GM21529 (cell line): Measurements from ENCODE around the gene F10.

Source experiments
- ATAC-seq: cut with Tn5 transposase; IDR thresholded peaks from one replicate; pipeline ENCODE4 v1.9.1; 2021; ENCODE audit not compliant: unreplicated experiment

F10 gene

GRCh38 chr13:113167575-113167974, 45.0 kb downstream of the F10 start:
- no peak for ATAC-seq

DNA sequence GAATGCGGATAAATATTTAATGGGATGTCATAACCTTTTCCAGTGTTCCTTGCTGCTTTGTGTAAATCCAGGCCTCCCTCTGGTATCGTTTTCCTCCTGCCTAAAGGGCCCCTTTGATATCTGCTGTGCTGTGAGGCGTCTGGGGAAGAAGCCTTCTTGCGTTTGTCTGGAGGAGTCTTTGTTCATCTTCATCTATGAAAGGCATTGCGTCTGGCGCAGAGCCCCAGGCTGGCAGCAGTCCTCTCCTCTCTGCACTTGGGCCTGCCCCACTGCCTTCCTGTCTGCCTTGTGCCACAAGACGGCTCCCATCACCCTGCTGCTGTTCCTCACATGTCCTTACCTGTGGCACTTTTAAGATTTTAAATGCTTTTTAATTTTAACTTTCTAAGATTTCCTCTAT, 45.6 kb downstream of the F10 start:
- ATAC-seq: no peak

GRCh38 chr13:113169277-113170272, 47.0 kb downstream of the F10 start:
- no peak for ATAC-seq

GRCh38 chr13:113170511-113170910, 47.9 kb downstream of the F10 start:
- no peak for ATAC-seq

- ATAC-seq: no peak
Observed at GRCh38 chr13:113171250-113172125, 48.9 kb downstream of the F10 start.

DNA sequence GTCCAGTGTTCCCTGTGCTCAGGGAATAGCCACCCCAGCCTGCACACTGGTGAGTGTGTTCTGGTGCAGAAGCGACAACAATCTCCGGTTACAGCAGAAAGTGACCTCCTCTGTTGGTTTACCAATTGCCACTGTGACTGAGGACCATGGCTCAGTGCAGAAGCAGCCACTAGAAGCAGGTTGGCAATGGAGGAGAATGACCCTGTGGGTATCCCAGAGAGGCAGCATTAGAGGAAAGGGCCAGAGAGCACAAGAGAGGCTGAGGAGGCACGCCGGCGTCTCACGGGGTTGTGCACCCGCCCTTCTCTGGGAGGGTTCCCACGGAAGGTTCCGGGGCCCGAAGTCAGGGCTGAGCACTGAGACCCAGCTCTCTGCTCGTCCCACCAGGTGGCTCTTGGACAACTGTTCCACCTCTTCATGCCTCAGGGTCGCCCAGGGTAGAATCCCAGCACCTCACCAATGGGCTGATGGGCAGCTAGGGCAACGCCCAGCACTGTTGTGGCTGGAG, 49.9 kb downstream of the F10 start:
- ATAC-seq: no peak

GRCh38 chr13:113176280-113176679, 53.7 kb downstream of the F10 start:
- no peak for ATAC-seq

DNA sequence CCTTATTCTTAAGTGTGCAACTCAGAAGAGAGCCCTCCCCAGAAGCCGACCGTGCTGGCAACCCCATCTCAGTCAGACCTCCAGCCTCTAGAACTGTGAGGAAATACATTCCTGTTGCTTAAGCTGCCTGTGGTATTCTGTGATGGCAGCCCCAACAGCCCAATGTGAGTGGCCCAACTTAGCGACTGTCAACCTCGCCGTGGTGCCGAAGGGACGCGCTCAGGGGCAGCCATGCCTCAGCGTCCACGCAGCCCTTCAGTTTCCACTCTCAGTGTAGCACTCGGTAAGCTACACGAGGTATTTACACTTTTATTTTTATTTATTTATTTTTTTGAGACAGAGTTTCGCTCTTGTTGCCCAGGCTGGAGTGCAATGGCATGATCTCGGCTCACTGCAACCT, 54.2 kb downstream of the F10 start:
- ATAC-seq: no peak

- no peak for ATAC-seq
Observed at GRCh38 chr13:113178070-113178895, 55.7 kb downstream of the F10 start.

DNA sequence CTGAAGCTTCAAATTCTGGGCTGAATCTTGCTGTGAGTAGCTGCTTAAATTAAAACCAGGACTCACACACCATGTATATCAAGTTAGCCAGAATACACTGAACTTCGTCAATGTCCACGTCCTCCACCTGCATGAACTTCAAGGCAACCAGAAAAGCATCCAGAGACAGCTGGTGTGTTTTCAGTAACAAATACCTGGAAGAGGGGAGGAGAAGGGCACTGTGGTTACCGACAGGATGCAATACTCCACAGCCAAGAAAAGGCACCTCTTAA, 56.2 kb downstream of the F10 start:
- no peak for ATAC-seq

DNA sequence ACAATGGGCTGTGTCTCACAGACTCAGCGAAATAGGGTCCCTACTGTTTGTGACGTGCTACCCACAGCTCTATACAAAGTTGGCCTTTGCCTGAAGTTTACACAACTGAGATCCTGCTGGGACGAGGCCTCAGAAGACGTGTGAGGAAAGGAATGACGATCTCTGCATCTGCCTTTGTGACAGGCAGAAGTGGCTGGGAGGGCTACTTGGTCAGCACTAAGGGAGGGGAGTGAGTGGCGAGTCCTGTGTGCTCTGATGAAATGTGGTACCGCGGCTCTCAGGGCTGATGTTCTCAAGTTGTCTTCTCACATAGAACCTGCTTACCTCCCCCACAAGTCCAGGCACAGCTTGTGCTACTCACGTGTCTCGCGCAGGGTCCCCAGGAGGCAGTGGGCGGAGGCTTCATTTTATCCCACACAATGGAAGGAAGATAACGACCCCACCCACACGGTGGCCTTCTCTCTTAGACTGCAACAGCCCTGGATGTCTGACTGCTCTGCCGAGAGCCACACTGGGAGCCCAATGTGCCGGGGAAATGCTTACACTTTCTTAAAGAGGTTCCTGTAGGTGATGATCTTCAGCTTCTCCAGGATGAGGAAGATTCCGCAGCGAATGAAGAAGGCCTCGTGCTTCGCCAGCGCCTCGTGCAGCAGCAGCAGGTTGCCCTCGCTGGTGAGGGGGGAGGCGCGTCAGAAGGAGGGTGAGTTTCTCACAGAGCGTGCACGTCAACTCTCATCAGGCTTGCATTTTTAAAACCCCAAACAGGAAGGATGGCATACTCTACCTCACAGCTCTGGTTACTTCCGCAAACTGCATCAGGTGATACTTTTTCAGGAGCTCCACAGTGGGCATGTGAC, 57.0 kb downstream of the F10 start:
- no peak for ATAC-seq

DNA sequence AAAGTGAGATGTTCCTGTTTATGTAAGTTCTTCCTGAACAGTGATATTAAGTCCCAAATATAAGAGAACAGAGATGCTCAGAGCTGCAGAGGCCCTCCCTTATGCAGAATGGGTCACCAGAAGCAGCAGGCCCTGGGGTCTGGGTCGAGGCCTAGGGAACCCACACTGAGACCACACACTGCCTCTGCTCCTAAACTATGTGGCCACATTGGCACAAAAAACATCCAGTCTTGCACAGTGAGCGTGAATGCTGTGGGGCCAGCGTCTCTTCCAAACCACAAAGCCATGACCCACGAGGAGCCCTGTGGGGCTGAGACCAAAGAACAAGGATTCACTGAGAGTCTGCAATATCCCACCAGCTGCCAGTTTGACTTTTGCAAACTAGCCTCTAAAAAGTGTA, 59.4 kb downstream of the F10 start:
- ATAC-seq: no peak

DNA sequence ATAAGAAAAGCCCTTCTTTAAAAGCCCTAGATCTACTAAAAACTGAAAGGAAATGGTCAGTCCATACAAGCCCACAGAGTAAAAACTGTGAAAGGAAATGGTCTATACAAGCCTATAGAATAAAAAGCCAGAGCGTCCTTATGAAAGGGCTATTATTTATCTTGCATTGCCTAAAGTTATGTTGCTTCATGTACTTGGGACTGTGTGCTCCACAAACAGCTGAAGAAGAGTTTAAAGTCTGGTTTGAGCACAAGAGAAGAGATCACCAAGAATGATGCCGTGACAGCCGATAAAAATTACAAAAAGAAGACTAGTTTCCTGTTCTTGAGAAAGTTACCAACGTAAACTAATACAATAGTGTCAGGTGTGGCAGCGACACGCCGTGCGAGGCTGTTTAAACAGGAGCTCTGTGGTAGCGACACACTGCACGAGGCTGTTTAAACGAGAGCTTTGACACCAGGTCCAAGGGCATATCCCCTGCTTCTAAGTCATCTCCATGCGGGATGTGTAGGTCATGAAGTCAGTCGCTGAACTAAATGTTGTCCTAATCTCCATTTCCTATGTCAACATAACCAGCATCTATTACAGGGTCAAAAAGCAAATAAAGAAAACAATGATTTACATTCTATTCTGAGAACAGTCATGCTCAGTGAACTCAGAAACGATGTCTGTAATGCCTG, 61.0 kb downstream of the F10 start:
- no peak for ATAC-seq

DNA sequence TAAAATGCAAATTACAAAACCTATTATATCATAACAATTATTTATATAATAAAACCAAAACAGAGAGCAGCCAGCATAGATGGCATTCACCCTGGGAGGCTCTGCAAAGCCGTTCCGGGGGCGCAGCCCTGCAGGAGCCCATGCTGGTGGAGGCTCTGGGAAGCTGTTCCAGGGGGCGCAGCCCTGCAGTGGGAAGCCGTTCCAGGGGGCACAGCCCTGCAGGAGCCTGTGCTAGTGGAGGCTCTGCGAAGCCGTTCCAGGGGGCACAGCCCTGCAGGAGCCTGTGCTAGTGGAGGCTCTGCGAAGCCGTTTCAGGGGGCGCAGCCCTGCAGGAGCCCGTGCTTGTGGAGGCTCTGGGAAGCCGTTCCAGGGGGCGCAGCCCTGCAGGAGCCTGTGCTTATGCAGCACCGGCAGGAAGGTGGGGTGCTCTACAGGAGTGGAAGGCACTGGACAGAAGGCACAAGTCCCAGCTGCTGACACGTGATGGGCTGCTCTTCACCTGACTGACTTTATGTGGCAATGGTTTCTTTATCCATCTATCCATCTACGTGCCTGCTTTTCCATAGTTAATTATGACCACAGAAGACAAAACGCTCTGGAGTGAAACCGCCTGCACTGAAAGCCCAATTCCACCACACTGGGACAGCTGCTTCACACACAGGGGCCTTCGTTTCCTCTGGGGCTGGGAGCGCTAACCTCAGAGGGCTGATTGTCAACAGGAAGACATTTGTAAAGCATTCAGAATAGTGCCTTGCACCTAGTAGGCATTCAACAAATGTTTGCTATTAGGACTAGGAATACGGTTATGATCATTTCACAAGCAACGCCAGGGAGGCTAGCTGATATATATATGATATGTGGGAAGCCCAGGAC, 62.2 kb downstream of the F10 start:
- no peak for ATAC-seq

DNA sequence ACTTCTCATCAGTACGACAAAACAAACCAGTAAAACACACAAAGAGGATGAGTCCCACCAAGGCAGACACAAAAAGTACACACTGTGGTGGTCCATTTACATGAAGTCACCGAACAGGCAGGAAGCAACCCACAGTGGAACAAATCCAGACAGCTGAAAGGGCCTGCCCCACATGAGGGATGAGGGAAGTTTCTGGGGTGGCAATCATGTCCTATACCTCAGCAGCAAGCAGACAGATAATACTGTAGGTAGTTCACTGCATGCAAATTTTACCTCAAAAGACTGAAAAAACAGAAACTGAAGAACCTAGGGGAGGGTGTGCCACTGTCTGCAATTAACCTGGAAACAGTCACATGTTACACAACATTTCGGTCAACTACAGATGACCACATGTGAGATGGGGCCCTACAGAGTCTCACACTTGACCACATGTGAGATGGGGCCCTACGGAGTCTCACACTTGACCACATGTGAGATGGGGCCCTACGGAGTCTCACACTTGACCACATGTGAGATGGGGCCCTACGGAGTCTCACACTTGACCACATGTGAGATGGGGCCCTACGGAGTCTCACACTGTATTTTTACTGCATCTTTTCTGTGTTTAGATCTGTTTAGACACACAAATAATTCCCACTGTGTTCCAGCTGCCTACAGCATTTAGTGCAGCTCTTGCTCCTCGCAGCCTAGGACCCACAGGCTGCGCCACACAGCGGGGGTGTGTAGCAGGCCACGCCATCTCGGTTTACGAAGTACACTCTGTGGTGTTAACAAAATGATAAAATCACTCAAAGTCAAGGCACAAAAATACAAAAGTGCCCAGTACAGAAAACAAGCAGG, 63.7 kb downstream of the F10 start:
- ATAC-seq: peak; percentile 96

DNA sequence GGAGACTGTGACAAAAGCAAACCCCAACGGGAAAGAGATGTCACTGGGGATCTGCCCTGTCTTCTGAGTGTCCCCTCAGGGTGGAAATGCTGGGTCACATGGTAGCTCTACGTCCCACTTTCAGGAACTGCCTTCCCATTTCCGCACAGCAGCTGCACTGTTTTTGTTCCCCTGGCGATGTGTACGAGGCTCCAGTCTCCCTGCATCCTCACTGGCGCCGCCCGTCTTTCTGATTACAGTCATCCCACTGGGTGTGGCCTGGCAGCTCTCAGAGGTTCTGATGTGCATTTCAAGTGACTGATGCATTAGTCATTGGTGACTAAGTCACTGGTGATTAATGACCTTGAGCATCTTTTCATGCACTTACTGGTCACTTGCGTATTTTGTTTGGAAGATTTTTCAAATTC, 64.7 kb downstream of the F10 start:
- no peak for ATAC-seq

GRCh38 chr13:113187883-113188665, 65.5 kb downstream of the F10 start:
- no peak for ATAC-seq
